Renal pelvis (tissue), 12 donors: ENCODE results near the gene ERFE. TPM values are rescaled to one million over a fixed set of nuclear protein-coding genes. Genes with fewer than 3 reads are reported as not detected.
"Not testable (repeated sequence)": the region's sequence is repeated elsewhere in the genome, so short reads cannot be mapped to it uniquely, and the experiment has no call there.

ENCODE experiments used
- DNase-seq: peaks from one replicate; pipeline ENCODE4 v3.0.0-alpha.2; 2013
- long read RNA-seq, 16 experiments: transcript quantifications; one replicate each; lab custom pipeline, GENCODE V29; 2026
- polyA plus RNA-seq, 3 donors: library from polyadenylated mRNA; unstranded; fragments of 120-200 nt; gene quantifications; one replicate each; pipeline ENCODE4 v1.2.1, GENCODE V29; 2013; ENCODE audit not compliant: insufficient read length in 3 of 3

The ERFE gene, protein sequence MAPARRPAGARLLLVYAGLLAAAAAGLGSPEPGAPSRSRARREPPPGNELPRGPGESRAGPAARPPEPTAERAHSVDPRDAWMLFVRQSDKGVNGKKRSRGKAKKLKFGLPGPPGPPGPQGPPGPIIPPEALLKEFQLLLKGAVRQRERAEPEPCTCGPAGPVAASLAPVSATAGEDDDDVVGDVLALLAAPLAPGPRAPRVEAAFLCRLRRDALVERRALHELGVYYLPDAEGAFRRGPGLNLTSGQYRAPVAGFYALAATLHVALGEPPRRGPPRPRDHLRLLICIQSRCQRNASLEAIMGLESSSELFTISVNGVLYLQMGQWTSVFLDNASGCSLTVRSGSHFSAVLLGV
- polyA plus RNA-seq: 1 to 10 TPM; 6.0 to 8.1 (median 7.3) TPM
- long read RNA-seq, donor 1: 0 reads
- long read RNA-seq, donor 2, partial matches to known transcripts: 0 of 1 reads
- long read RNA-seq, donor 2, other reads (novel, unspliced or antisense): 0 of 1 reads
- long read RNA-seq, donor 3: 0 reads
- long read RNA-seq, donor 4: 0 reads
- long read RNA-seq, donor 5, partial matches to known transcripts: 0 of 1 reads
- long read RNA-seq, donor 5, other reads (novel, unspliced or antisense): 0 of 1 reads
- long read RNA-seq, donor 6, partial matches to known transcripts: 0 of 1 reads
- long read RNA-seq, donor 6, other reads (novel, unspliced or antisense): 0 of 1 reads
- long read RNA-seq, donor 7: 0 reads
- long read RNA-seq, donor 8: 0 reads
- long read RNA-seq, donor 9: 0 reads
- long read RNA-seq, donor 10, partial matches to known transcripts: 0 of 1 reads
- long read RNA-seq, donor 10, other reads (novel, unspliced or antisense): 0 of 1 reads
- long read RNA-seq, donor 11: 0 reads
- long read RNA-seq, donor 12, partial matches to known transcripts: 0 of 1 reads
- long read RNA-seq, donor 12, other reads (novel, unspliced or antisense): 0 of 1 reads
- long read RNA-seq, donor 13, partial matches to known transcripts: 0 of 1 reads
- long read RNA-seq, donor 13, other reads (novel, unspliced or antisense): 0 of 1 reads
- long read RNA-seq, donor 14: 0 reads
- long read RNA-seq, donor 15: 0 reads
- long read RNA-seq, donor 16: 0 reads

- no peak for DNase-seq
Observed at GRCh38 chr2:238158509-238159070, at the start of gene ERFE. TSS of gene ERFE (plus strand) at chr2:238158970. CDS start at chr2:238159008, 38 bp downstream.

DNA sequence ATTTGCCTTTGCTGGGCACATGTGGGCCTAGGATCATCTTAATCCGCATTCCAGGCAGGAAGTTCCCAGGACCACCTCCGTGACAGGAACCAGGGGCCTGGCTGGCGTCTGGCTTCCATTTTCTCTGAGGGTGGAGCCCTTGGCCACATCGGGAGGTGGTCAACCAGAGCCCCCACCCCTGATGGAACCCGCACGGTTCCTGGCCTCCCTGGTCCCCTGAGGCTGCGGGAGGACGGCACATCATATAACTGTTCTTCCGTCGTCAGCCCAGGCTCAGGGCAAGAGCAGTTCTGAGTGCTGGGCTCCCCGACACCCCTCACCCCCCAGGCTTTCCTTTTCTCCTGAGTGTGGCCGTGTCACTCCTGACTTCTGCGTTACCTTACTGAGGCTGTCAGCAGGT lies 45.2 kb upstream of the ERFE start:
- no peak for DNase-seq

GRCh38 chr2:238114331-238114841 lies 44.4 kb upstream of the ERFE start:
- DNase-seq: no peak

DNA sequence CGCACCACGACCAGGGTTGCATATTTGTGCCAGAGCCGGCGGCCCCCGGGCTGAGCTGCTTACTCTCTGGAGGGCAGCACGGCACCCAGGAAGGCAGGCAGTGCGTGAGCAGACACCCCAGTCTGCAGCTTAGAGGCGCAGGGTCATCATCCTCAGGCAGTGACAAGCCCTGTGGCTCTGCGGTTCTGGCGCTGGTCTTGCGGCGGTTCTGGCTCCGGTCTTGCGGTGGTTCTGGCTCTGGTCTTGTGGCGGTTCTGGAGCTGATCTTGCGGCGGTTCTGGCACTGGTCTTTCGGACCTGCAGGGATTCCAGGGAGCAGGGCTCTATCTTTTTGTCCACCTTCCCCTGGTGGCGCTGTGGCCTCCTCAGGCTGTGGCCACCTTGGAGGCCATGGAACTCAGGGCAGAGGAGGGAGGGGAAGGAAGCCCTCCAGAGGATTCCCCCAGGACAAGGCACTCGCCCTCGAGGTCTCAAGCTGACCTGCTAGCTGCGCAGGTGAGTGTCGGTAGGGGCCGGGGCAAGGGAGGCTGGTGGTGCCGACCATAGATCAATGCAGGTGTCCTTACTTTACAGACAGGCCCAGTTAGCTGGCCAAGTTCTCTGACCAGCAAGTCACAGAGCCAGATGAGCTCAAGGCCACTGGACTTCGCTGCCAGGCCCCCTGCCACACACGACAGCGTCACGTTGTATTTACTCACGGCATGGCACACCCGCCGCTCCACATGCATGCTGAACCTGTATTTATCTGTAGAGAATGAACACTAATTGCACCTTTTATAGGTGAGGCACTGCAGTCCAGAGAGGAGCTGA lies 43.7 kb upstream of the ERFE start:
- DNase-seq: no peak

DNA sequence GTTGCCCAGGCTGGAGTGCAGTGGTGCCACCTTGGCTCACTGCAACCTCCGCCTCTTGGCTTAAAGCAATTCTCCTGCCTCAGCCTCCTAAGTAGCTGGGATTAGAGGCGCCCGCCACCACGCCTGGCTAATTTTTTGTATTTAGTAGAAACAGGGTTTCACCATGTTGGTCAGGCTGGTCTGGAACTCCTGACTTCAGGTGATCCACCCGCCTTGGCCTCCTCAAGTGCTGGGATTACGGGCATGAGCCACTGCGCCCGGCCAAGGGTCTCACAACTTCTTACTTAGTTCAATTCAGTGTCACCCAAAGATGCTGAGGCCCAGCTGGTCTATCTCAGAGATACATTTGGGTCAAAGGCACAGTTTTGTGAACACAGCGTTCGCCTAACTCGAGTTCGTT lies 43.1 kb upstream of the ERFE start:
- DNase-seq: not testable (repeated sequence)

DNA sequence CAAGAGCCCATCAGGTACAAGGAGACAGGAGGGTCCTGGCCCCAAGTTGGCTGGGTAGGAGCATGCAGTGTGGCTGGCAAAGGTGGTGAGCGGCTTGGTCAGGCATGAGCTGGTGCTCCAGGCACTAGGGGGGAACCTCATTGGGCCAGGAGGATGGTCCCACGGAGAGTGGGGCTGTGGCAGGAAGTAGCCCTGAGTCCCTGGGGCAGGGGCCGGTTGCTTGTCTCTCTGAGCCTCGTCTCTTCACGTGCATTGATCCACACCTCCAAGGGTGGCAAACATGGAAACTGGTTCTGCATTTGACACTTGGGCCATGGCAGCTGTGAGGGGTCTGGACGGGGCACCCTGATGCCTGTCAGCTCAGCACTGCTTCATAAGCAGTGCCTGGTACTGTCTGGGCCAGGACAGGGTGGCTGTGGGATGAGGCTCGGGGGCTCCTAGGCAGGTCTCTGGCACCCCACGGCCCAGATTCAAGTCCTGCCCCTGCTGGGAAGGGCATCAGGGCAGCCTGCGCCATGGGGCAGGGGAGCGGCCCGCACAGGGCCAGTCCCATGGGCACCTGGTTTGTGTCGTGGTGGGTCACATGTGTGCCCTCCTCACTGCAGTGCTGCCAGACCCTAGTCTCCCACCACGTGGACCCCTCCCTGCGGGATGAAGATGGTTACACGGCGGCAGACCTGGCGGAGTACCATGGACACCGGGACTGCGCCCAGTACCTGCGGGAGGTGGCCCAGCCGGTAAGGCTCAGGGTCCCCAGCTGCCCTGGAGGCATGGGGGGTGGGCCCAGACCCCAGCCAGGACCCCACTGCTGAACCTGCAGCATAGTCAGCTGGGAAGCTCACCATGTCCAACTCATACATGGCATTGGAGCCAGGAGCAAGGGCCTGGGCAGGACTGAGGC lies 42.2 kb upstream of the ERFE start:
- DNase-seq: no peak

DNA sequence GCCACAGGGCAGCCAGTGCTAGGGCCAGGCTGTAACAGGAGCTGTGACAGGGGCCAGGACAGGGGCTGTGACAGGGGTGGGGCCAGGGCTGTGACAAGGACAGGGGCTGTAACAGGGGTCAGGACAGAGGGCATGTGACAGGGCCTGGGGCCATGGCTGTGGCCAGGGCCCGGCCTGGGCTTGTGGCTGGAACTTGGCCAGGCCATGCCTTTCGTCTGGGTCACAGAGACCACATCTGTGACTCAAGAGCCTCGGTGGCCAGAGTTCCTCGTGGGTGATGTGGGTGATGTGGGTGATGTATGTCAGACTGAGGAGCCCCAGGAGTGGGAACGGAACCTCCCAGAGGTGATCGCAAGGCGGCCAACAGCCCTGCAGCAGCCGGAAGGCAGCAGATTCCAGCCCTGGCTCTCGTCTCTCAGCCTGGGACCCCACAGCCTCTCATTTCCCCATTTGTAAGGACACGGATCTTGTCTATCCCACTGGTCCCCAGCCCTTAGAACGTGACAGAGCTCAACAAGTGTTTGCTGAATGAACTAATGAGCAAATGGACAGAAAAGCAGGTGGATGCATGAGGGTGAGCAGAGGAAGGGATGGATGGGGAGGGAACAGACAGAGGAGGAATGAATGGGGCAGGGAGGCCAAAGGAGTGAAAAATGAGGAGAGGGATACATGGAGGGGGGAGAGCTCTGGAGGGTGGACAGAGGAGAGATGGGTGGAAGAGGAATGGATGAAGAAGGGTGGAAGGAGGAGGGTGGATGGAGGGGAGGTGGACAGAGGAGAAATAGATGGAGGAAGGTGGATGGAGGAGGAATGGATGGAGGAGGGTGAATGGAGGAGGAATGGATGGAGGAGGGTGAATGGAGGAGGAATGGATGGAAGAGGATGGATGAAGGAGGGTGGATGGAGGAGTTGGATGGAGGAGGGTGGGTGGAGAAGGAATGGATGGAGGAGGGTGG lies 41.3 kb upstream of the ERFE start:
- no peak for DNase-seq

GRCh38 chr2:238119756-238120462 lies 38.9 kb upstream of the ERFE start:
- no peak for DNase-seq

DNA sequence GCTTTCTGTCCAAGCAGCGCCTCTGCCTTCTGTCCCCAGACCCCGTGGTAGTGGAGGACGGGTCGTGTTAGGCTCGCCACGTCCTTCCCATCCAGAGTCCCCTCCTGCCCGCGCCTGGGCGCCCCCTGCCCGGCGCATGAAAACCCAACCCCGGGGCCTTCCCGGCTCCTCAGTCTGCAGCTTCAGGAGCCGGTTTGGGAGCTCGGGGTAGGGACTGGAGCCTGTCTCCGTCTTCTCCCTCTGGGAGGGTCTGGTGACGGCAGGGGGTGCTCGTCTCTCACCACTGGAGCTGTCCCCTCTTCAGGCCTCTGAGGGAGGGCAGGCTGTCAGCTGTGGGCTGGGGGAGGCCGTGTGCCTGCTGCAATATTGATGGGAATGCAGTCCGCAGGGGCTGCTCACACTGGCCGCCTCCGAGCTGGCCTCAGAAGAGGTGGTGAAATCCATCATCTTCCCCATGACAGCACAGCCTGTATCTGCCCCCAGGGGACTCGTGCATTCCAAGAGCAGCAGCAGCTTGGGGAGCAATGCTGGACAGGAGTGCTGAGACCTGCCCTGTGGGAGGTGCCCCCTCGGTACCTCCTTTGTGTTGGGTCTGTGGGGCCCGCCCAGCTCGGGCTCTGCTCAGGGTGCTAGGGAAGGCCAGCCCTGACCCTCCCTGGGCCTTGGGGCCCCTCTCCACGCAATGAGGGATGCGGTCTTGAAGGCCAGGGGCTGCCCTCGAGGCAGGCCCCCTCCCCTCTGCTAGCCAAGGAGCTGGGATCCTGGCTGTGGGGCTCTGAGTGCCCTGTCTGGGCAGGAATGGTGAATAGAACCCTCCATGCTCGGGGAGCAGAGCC lies 38.1 kb upstream of the ERFE start:
- DNase-seq: peak; percentile 79

- no peak for DNase-seq
Observed at GRCh38 chr2:238121511-238122286, 37.1 kb upstream of the ERFE start.

DNA sequence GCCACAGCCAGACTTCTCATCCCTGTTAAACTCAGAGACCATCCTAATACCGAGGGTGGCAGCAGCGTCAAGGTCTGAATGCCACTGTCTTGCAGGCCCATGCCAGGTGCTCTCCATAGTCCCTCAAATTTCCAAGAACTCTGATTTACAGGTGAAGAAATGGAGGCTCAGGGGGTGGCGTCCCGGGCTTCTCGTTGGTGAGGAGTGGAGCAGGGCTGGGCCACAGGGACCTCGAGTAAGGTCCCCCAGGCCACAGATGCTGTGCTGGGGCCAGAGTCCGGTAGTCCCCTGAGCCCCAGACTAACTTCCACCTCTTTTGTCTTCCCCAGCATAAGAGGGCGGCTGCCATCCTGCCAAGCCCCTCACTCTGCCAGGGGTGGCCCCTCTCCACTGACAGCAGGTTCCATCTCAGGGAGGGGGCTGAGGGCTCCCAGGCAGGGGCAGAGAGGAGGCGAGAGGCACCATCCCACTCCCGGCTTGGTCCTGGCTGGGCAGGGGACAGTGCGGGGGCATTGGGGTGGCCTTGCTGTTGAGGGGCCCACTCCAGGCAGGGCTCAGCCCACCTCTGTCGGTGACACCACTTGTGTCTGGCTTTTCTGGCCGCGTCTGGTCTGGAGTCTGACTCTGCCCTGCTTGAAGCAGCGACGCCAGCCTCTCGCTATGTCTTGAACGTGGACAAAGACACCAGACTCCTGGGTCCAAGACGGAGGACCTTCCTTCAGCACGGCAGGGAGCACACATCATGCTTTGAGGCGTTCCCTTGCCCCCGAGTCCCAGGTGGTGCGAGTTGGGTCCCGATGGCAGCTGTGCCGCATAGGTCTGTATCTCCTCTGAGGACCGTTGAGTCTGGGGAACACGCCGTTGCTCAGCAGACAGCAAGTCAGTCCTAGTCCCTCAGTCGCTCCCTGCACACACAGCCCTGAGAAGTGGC lies 36.2 kb upstream of the ERFE start:
- DNase-seq: no peak

- no peak for DNase-seq
Observed at GRCh38 chr2:238123218-238123971, 35.4 kb upstream of the ERFE start.

DNA sequence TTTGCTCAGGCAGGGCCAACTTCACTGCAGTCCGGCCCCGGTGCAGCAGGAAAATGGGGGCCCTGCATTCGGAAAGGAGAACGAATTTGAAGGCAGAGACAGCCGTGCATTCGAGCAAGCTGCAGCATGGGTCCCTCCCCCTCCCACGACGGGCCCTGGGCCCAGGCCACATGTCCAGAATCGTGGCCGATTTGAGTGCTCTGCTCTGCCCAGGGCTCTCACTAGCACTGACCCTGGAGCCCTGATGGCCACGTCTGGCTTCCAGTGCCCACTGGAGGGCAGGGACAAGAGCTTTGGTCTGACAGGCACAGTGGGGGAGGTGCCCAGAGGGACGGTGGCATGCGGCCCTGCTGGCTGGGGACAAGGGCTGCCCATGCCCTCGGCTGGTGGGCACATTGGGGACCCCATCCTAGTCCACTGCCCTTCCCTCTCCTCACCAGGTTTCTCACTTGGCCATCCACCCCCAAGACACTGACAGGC lies 34.7 kb upstream of the ERFE start:
- DNase-seq: no peak

- DNase-seq: no peak
Observed at GRCh38 chr2:238124488-238125126, 34.2 kb upstream of the ERFE start.
